ENCODE data around the gene PRKCE.
"Not testable (repeated sequence)": the region's sequence is repeated elsewhere in the genome, so short reads cannot be mapped to it uniquely, and the experiment has no call there.

The PRKCE gene

GRCh38 chr2:46223514-46223913 is 572.0 kb downstream of the PRKCE start:
- not testable (repeated sequence) for DNase-seq

GRCh38 chr2:46225150-46225625 is 573.7 kb downstream of the PRKCE start:
- DNase-seq: no peak

DNA sequence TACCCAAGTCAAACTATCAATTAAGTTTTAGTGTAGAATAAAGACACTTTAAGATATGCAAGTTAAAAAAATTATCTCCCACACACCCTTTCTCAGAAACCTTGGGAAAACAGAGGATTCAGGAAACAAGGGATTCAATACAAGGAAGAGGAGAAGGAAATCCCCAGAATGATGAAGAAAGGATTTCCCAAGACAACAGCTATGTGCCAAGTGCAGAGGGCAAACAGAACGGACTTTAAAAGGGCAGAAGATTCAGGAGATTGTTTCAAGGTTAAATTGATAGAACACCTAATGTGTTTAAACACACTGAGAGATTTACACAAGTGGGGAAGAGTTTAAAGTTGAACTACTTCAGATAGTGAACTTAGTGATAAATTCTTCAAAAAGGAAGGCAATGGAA is 574.3 kb downstream of the PRKCE start:
- DNase-seq: no peak

- no peak for DNase-seq
Observed at GRCh38 chr2:46226620-46227019, 575.1 kb downstream of the PRKCE start.

- DNase-seq: no peak
Observed at GRCh38 chr2:46227022-46227421, 575.5 kb downstream of the PRKCE start.

DNA sequence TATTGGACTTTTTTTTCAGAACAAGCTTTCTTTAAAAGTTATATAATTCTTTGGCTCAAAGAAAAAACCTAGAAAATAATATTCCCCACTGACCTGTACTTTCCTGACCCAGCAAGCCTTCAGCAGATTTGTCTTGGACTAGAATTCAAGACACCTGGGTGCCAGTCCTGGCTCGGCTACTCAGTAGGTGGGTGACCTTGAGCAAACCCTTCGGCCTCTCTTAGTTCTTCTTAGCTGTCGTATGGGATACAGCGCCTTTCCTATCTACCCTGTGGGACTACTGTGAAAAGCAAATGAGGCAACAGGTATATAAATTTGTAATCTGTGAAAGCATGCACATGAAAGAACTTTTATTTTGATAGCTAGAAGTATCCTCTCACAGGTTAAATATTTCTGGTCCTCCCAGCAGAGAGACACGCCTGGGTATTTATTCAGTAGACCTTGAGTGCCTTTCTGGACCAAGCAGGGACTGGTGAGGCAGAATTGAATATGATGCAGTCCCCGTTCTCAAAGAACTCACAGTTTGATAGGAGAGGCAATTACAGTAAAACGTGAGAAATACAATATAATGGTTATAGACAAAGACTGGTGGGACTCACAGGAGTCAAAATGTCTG is 576.3 kb downstream of the PRKCE start:
- DNase-seq: no peak

- no peak for DNase-seq
Observed at GRCh38 chr2:46229134-46230063, 577.9 kb downstream of the PRKCE start.

DNA sequence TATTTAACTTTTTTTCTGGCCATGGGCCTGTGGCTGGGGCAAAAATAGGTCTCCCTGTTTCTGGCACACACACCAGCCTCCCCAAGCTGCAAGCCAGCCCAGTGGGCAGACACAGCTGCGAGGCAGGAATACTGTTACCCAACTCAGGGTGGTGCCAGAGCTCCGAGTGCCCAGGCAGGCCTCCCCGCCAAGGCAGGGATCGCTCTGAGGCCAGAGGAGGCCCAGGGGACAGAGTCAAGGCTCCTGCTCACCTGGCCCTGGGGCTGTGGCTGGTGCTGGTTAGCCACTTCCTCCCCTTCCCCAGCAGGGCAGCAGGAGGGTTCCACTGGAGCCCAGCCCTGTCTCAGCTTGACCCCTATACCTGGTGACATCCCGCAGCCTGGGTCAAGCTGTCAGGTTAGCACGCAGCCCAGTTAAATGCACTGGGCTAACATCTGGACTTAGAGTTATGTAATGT is 578.7 kb downstream of the PRKCE start:
- DNase-seq: no peak

DNA sequence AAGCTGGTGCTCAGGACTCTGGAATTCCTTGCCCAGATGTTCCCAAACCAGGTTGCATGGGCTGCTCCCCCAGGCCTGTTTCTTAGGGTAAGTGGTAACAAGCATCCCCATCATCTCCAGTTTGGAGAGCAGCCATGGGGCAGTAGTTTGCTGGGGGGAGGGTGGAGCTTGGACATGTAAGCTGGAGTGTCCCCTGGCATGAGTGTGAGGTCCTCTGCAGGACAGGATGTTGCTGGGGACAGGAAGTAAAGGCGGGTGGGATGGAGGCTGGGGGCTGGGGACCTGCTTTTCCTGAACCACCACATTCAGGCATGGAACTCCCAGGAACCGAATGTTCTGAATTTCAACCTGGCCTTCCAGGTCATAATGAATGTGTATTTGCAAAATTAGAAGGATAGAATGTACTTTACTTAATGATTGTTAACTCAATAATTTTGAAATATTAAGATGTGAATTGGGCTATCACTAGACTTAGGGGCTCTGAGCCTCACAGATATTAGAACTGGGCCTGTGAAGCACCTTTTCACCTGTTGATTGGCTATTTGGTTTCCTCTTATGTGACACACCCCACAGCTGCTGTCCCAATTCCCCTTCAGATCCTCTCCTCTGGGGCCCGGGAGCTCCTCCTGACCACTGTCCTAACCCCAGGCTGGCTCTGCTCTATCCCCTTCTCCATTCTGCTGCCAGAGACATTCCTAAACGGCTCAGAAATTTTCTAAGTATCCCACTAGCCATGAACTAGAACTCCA is 579.4 kb downstream of the PRKCE start:
- no peak for DNase-seq

DNA sequence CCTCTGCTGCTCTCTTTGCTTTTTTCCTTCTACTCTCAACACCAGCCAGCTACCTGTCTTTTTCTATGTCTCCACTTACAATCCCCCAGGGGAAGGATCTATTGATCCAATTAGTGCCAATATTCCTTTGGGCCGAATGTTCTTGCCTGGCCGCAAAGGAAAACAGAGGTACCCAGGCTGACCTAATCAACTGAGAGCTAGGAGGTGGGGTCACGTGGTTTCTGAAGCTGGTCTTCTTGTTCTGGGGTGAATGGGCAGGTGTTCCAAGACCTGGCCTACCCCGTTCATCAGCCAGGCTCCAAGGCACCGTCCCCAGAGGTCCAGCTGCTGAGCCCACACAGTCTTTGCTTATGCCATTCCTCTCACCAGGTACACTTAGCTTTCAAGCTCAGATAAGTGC is 580.2 kb downstream of the PRKCE start:
- no peak for DNase-seq

- no peak for DNase-seq
Observed at GRCh38 chr2:46232860-46233259, 581.4 kb downstream of the PRKCE start.

DNA sequence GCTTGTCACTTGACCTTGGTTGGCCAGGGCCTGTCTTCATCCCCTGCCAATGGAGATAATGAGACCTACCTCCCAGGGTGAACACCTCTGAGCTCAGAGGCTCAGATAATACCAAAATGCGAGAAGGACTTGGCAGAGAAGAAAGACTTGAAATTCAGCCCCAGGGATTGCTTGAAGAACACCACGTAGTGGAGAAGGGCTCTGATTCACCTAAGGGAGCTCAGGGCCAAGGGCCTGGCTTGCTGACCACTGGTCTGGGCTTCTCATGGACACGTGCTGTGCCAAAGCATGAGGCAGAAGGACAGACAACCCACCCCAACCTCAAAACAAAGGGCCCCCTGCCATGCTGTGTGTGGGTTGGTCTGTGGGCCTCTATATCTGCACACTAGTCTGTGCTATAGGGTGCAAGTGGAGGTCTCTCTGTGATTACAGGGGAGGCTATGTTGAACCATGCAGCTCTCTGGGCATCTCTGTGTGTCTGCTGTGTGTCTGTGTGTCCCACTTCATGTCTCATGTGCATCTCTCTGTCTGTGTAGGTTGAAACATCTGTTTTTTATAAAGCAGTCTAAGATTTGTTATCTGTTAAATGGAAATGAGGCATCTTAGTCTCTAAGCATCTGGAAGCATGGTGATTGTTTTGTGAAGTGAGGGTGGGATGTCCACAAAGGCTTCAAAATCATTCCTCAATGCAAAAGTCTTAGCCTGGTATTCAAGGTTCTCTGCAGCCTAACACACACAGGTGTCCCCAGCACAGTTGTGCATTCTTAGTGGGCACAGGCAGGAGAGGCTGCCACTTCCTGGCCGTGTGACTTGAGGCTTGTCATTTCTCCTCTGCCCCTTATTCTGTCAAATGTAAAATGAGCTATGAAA is 584.8 kb downstream of the PRKCE start:
- DNase-seq: no peak

GRCh38 chr2:46236876-46237859 is 585.7 kb downstream of the PRKCE start:
- DNase-seq: no peak

Measured in DMS153 (cell line).